ENCODE measurements around the gene EPC2.

Gene EPC2

DNA sequence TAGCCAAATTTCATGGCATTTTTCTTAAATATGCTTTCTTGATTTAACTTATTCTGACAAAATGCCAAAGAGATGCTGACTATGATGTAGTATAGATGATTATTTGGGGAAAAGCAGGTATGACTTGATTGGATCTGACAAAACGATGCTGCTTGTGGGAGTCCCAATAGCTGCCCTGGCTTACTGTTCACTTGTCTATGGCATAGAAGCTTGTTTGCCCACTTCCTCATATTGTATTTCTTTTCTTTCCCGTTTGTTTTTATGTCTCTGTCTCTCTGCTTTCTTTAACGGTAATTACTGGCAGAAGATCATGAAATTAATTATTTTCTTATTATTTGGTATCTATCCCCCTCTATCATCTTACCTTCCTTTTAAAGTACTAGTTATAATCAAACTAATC is 43.0 kb downstream of the EPC2 start:
- TF ChIP-seq, protein P1, sequence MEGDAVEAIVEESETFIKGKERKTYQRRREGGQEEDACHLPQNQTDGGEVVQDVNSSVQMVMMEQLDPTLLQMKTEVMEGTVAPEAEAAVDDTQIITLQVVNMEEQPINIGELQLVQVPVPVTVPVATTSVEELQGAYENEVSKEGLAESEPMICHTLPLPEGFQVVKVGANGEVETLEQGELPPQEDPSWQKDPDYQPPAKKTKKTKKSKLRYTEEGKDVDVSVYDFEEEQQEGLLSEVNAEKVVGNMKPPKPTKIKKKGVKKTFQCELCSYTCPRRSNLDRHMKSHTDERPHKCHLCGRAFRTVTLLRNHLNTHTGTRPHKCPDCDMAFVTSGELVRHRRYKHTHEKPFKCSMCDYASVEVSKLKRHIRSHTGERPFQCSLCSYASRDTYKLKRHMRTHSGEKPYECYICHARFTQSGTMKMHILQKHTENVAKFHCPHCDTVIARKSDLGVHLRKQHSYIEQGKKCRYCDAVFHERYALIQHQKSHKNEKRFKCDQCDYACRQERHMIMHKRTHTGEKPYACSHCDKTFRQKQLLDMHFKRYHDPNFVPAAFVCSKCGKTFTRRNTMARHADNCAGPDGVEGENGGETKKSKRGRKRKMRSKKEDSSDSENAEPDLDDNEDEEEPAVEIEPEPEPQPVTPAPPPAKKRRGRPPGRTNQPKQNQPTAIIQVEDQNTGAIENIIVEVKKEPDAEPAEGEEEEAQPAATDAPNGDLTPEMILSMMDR (IDR thresholded peaks at IDR 0.05), result no peak

DNA sequence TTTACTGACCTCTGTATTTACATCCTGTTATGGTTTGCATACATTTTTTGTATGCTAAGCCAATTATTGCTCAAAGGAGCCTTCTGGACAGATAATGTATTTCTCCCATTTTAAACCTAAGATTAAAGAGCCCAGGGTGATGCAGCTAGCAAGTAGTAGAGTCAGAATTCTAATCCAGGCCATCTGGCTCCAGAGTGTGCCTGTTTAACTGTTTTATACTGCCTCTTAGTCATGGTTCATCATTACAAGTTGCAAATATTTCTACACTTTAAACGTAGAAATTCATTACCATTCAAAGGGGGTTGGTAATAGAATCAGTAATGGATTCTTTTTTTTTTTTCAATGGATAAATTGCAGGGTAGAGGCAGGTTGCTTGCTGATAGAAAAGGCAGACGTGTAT is 52.4 kb downstream of the EPC2 start:
- TF ChIP-seq, protein P1 (IDR thresholded peaks at IDR 0.05), result no peak

DNA sequence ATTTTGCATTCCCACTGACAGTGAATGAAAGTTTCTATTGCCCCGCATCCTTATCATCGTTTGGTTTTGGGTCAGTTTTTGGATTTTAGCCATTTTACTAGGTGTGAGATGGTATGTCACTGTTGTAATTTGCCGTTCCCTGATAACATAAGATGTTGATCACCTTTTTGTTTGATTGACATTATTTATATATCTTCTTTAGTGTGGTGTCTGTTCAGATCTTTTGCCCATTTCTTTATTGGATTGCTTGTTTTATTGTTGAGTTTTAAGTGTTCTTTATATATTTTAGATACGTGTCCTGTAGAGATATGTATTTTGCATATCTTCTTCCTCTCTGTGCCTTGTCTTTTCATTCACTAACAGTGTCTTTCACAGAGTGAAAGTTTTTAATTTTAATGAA is 55.3 kb downstream of the EPC2 start:
- TF ChIP-seq, protein P1 (IDR thresholded peaks at IDR 0.05), result no peak

GRCh38 chr2:148701039-148701438 is 56.5 kb downstream of the EPC2 start:
- TF ChIP-seq, protein P1 (IDR thresholded peaks at IDR 0.05), result no peak

DNA sequence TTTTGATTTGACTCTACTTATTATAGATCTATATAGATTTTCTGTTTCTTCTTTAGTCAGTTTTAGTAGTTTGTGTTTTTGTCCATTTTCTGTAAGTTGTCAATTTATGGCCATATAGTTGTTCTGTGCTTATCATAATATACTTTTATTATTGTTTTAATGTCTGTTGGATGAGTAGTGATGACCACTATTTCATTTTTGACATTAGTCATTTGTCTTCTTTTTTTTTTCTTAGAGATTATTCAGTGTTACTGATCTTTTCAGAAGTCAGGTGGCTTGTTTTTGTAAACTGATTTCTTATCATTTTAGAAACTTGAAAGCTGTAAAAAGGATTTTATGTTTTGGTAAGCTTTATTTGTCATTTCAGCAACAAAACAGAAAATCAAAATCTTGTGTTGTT is 57.3 kb downstream of the EPC2 start:
- TF ChIP-seq, protein P1 (IDR thresholded peaks at IDR 0.05), result no peak

DNA sequence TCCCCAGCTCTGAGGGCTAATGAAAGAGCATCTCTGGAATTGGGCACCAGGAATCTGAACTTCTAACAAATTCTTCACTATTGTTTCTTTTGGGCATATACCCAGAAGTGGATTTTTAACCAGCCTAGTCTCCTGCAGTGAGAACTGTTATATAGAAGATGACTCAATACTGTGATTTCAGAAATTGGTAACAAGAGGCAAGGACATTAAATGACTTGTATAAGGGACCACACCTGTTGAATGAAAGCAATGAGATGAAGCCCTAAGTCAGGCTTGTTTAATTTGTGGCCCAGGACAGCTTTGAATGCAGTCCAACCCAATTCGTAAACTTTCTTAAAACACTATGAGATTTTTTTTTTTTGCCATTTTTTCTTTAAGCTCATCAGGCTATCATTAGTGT is 57.9 kb downstream of the EPC2 start:
- TF ChIP-seq, protein P1 (IDR thresholded peaks at IDR 0.05), result no peak

DNA sequence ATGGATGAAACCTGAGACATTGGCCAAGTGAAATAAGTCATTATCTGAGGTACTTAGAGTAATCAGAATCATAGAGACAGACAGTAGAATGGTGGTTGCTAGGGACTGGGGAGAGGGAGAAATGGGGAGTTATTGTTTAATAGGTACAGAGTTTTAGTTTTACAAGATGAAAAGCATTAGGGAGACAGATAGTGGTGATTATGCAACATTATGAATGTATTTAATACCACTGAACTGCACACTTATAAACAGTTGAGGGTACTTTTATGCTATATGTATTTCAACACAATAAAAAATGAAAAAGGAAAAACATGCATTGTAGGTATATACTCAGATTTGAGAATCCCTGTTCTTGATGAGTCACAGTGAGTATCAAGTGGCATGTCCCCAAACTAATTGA is 59.7 kb downstream of the EPC2 start:
- TF ChIP-seq, protein P1 (IDR thresholded peaks at IDR 0.05), result no peak

- TF ChIP-seq, protein P1 (IDR thresholded peaks at IDR 0.05), result no peak
Observed at GRCh38 chr2:148716378-148716920, 71.9 kb downstream of the EPC2 start.

Measured in LNCAP (cell line).